Measurements from ENCODE around the gene RGS10.
A peak's percentile ranks its signal among the peaks of the same experiment; 100 is the strongest.
"Not testable (repeated sequence)": the region's sequence is repeated elsewhere in the genome, so short reads cannot be mapped to it uniquely, and the experiment has no call there.

RGS10 gene, protein sequence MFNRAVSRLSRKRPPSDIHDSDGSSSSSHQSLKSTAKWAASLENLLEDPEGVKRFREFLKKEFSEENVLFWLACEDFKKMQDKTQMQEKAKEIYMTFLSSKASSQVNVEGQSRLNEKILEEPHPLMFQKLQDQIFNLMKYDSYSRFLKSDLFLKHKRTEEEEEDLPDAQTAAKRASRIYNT

DNA sequence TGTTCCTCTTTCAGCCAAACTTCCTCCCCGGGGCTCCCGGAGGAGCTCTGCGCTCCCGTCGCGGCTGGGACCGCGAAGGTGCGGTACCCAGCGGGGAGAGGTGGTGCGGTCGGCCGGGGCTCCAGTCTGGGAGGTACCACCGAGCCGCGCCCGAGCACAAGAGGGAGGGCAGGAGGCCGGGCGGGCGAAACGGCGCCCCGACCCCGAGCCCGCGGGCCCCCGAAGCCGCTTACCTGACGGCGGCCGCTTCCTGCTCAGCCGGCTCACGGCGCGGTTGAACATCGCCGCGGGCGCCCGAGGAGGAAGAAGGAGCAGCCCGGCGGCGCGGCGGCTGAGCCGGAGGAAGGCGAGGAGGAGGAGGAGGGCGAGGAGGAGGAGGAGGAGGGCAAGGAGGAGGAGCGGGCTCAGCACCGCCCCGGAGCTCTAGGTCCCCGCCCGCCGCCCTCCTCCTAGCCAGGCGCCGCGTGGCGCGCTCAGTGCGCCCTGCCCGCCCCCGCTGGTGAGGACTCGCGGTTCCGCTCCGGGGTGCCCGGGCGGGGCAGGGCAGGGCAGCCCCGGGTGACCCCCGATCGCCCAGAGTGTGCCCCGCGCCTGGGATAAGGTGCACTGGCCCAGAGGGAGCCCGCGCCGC is at the start of gene RGS10:
RGS10 (minus strand) TSS at position 363 of the 631 bp plus-strand sequence; CDS start at position 282, 81 bp downstream.
- DNase-seq, result peak; percentile 76

- DNase-seq, result no peak
Measured at GRCh38 chr10:119588071-119588470, 45.6 kb upstream of the RGS10 start.

DNA sequence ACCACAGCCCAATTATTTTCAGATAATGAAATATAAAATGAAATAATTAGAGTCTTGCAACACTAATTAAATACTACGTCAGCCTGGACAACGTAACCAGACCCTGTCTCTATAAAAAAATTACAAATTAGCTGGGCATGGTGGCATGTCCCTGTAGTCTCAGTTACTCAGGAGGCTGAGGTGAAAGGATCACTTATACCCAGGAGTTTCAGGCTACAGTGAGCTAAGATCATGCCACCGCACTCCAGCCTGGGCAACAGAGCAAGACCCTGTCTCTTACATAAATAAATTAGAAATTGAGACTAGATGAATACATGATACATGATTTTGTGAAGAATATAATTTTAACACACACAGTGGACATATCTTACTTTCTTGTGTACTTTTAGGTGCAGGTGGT is 35.8 kb upstream of the RGS10 start:
- DNase-seq, result no peak

- no peak for DNase-seq
Measured at GRCh38 chr10:119575991-119576390, 33.5 kb upstream of the RGS10 start.

GRCh38 chr10:119575506-119575905 is 33.0 kb upstream of the RGS10 start:
- DNase-seq, result no peak

- no peak for DNase-seq
Measured at GRCh38 chr10:119567978-119568377, 25.5 kb upstream of the RGS10 start.

- no peak for DNase-seq
Measured at GRCh38 chr10:119562097-119562496, 19.6 kb upstream of the RGS10 start.

DNA sequence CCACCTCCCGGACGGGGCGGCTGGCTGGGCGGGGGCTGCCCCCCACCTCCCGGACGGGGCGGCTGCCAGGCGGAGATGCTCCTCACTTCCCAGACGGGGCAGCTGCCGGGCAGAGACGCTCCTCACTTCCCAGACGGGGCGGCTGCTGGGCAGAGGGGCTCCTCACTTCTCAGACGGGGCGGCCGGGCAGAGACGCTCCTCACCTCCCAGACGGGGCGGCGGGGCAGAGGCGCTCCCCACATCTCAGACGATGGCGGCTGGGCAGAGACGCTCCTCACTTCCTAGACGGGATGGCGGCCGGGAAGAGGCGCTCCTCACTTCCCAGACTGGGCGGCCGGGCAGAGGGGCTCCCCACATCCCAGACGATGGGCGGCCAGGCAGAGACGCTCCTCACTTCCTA is 17.0 kb upstream of the RGS10 start:
- not testable (repeated sequence) for DNase-seq

DNA sequence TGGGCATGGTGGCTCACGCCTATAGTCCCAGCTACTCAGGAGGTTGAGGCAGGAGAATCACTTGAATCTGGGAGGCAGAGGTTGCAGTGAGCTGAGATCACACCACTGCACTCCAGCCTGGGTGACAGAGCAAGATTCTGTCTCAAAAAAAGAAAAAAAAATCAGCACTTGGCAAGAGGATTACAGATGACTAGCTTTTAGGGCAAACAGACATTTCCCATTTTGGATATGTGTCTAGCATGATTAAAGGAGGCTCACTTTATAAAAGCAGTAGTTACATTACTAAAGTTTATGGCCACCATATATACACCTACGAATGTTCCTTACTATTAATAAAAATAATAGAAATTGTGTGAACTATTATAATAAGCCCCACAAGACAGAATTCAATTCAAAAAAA is 13.6 kb upstream of the RGS10 start:
- not testable (repeated sequence) for DNase-seq

DNA sequence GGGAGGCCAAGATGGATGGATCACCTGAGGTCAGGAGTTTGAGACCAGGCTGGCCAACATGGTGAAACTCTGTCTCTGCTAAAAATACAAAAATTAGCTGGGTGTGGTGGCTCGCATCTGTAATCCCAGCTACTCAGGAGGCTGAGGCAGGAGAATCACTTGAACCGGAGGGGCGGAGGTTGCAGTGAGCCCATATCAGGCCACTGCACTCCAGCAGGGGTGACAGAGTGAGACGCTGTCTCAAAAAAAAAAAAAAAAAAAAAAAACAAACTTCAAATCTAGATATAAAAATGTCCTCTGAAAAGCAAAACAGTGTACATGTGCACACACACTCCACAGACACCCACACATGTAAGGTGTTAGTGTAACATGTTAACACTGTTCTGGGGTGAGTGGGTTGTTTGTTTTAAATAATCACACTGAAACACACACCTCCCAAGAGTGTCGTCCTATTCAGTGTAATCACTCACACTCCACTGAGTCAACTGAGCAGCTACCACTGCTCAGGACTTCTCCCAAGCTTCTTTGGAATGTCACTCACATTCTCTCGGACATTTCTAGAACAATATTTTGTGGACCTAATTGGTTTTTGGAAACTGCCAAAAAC is 12.8 kb upstream of the RGS10 start:
- no peak for DNase-seq

- DNase-seq, result no peak
Measured at GRCh38 chr10:119550827-119551226, 8.3 kb upstream of the RGS10 start.

GRCh38 chr10:119549247-119549999 is 6.9 kb upstream of the RGS10 start:
- no peak for DNase-seq

DNA sequence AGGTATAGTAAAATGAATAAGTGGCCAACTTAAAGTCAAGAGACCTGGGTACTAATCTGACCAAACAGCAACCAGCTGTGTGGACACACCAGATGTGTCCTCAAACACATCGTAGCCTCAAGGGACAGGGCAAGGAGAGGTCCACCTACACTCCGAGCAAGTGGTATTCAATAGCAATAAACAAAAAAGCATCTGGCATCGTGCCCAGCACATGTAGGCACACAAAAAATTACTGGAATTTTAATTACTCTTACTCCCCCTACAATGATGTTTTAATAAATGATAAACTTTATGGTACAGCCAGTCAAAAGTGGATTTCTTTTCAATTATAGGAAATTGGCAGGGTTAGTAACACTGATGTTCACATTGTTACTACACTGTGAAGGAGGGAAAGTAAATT is 3.5 kb upstream of the RGS10 start:
- no peak for DNase-seq

DNA sequence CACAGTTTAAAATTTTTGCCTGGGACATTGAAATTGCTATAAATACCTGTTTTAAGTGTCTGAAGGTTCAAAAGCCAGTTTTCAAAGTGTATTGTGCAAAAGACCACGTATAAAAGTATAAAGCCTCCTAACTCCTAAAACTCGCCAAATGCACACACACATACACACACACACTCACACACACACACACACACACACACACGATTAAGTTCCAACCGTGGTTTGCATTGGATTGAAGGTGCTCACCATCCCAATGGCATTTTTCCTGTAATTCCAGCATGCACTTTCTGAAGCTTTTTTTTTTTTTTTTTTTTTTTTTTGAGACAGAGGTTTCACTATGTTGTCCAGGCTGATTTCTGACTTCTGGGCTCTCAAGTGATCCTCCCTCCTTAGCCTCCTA is 2.8 kb upstream of the RGS10 start:
- no peak for DNase-seq

DNA sequence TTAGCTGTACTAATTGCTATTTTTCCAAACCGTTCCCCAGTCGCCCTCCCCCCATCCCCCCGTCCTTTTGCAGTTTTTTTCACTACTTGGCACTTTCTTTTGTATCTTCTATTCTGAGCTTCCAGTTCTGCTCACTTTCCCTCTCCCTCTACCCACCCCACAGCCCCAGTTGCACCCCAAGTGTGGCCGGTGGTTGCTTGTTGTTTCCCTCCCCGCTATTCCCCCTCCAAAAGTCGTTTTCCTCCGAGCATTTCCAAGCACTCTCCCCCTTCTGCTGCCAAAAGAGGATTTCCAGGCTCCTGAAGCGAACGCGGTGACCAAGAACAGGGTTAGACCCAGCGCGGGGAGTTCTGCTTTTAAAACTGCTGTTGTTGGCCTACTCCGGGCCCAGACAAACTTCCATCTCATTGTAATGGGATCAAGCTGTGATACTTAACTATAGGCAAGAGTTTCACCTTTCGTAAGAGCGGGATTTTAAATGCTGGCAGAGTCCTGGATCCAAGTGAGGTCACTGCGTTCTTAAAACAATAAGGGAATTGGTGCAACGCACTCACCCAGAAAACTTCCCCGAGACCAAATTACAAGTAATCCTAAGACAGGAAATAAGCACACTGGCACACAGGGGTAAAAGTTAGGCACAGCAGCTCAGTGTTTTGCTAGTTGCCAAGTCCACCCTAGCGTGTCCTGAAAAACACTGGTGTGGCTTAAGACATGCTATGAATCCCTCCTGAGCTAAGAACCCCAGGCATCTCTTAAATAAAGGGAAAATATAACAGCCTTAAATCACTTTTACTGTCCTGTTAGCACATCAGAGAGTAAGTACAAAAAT is 1.5 kb upstream of the RGS10 start:
- no peak for DNase-seq

- DNase-seq, result peak; percentile 67
Measured at GRCh38 chr10:119542988-119543813, 682 bp upstream of the RGS10 start.

- no peak for DNase-seq
Measured at GRCh38 chr10:119541459-119542356, 811 bp downstream of the RGS10 start.

DNA sequence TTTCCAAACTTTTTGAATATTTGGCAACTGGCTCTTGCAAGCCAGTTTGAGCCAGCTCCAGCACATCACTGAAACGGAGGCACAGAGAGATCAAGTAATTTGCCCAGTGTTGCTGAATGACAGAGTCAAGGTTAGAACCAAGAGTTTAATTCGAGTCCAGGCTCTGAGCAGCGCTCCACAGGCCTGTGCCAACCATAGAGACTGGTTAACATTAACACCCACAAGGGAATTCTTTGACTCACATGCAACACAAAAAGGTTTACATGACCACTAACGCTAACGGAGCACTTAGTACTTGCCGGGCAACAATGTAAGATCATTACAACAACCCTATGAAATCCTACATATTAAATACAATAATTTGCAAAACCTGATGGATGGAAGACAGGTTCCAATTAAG is 1.5 kb downstream of the RGS10 start:
- DNase-seq, result no peak

DNA sequence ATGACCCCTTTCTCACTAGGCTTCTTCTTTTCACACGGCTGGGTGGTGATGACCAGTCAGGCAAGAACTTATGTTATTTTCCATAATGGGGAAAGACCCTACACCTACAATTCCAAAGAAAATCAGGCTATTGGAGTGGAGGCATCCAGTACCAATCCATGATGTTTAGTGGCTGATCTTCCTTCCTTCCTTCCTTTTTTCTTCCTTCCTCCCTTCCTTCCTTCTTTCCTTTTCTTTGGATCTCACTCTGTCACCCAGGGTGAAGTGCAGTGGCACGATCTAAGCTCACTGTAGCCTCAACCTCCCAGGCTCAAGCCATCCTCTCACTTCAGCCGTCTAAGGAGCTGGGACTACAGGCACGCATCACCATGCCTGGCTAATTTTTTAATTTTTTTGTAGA is 2.5 kb downstream of the RGS10 start:
- DNase-seq, result no peak

- DNase-seq, result no peak
Measured at GRCh38 chr10:119539359-119539825, 3.1 kb downstream of the RGS10 start.

Data from GF-D8 (cell line).